ENCODE results near the gene NEUROD2.
A peak's percentile ranks its signal among the peaks of the same experiment; 100 is the strongest.

Gene NEUROD2

DNA sequence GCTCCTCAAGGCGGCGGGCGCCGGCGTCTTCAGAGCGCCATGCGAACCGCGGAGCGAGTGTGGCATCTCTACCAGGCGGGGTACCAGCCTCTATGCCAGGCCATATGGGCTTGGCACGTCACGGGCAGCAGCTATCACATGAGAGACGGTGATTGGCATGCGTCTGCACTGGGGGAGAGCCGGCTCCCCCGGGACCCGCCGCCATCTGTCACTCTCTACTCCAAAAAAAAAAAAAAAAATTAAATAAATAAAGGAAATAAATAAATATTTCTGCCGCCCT lies at the start of gene NEUROD2:
TSS of gene NEUROD2 (minus strand) at position 70 of the 280 bp plus-strand sequence. CDS start 1,321 bp downstream, outside the sequence.
- TF ChIP-seq, protein P1, sequence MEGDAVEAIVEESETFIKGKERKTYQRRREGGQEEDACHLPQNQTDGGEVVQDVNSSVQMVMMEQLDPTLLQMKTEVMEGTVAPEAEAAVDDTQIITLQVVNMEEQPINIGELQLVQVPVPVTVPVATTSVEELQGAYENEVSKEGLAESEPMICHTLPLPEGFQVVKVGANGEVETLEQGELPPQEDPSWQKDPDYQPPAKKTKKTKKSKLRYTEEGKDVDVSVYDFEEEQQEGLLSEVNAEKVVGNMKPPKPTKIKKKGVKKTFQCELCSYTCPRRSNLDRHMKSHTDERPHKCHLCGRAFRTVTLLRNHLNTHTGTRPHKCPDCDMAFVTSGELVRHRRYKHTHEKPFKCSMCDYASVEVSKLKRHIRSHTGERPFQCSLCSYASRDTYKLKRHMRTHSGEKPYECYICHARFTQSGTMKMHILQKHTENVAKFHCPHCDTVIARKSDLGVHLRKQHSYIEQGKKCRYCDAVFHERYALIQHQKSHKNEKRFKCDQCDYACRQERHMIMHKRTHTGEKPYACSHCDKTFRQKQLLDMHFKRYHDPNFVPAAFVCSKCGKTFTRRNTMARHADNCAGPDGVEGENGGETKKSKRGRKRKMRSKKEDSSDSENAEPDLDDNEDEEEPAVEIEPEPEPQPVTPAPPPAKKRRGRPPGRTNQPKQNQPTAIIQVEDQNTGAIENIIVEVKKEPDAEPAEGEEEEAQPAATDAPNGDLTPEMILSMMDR (IDR thresholded peaks at IDR 0.05; ENCODE audit: low read depth, low read length), result no peak
- Histone ChIP-seq H3K9me3 (ENCODE audit: severe bottlenecking) (no peaks in the 10 kb centered on the region), H3K4me3 (ENCODE audit: low read depth, low read length) (no peak within 1 kb of the TSS), H3K36me3 (no peaks in the 10 kb centered on the region), H3K27me3 (ENCODE audit: insufficient read depth, low read depth, severe bottlenecking) (peaks cover 89% of the 10 kb centered on the region), H3K27ac (no peak within 1 kb of the TSS)
- DNase-seq, result no peak

- no peak for DNase-seq
- TF ChIP-seq, protein P1 (IDR thresholded peaks at IDR 0.05; ENCODE audit: low read depth, low read length), result no peak
- no peaks in the 10 kb centered on the region for H3K9me3 ChIP-seq (ENCODE audit: severe bottlenecking)
- no peaks in the 10 kb centered on the region for H3K27me3 ChIP-seq (ENCODE audit: insufficient read depth, low read depth, severe bottlenecking)
- peaks cover 52% of the 10 kb centered on the region for H3K36me3 ChIP-seq
- H3K27ac ChIP-seq, result no peak overlapping the region
- no peak overlapping the region for H3K4me3 ChIP-seq (ENCODE audit: low read depth, low read length)
Observed at GRCh38 chr17:39655105-39655504, 47.4 kb upstream of the NEUROD2 start.

DNA sequence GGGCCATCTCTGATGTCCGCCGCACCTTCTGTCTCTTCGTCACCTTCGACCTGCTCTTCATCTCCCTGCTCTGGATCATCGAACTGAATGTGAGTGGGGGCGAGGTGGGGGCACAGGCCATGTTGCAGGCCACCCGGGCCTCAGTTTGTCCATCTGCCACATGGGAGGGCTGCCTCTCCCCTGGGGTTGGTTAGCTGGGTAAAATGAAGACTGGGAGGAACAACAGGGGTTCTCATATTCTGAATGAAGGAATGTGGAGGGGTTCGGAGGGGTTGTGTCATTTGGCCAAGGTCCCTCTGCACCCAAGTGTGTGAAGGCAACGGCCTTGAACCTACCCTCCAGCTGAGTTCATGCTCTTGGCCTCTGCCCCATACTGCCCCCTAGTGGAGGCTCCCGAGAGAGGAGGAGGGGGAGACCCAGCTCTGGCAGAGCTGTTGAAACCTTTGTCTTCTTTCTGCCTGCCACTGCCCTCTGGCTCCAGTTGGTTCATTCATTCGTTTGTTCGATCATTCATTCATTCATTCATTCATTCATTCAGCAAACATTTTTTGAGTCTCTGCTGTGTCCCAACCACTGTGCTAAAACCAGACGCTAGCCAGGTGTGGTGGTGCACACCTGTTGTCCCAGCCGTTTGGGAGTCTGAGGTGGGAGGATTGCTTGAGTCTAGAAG lies 46.1 kb upstream of the NEUROD2 start:
- no peak overlapping the region for H3K4me3 ChIP-seq (ENCODE audit: low read depth, low read length)
- peak overlapping the region; percentile 95 for H3K27ac ChIP-seq
- peak; percentile 93 for DNase-seq

GRCh38 chr17:39653316-39653661 lies 45.6 kb upstream of the NEUROD2 start:
- no peak for DNase-seq
- Histone ChIP-seq H3K4me3 (ENCODE audit: low read depth, low read length) (no peak overlapping the region), H3K36me3 (peaks cover 39% of the 10 kb centered on the region), H3K27ac (peak overlapping the region; percentile 95), H3K27me3 (ENCODE audit: insufficient read depth, low read depth, severe bottlenecking) (no peaks in the 10 kb centered on the region), H3K9me3 (ENCODE audit: severe bottlenecking) (no peaks in the 10 kb centered on the region)
- TF ChIP-seq, protein P1 (IDR thresholded peaks at IDR 0.05; ENCODE audit: low read depth, low read length), result no peak

More for the DNA sequence above, 46.1 kb upstream of the NEUROD2 start:
- Histone ChIP-seq H3K9me3 (ENCODE audit: severe bottlenecking) (no peaks in the 10 kb centered on the region), H3K36me3 (peaks cover 41% of the 10 kb centered on the region), H3K27me3 (ENCODE audit: insufficient read depth, low read depth, severe bottlenecking) (no peaks in the 10 kb centered on the region)
- TF ChIP-seq, protein P1 (IDR thresholded peaks at IDR 0.05; ENCODE audit: low read depth, low read length), result peak; percentile 99

GRCh38 chr17:39652587-39653315 lies 45.0 kb upstream of the NEUROD2 start:
- H3K36me3 ChIP-seq, result peaks cover 37% of the 10 kb centered on the region
- peak overlapping the region; percentile 95 for H3K27ac ChIP-seq
- H3K4me3 ChIP-seq (ENCODE audit: low read depth, low read length), result no peak overlapping the region
- H3K9me3 ChIP-seq (ENCODE audit: severe bottlenecking), result no peaks in the 10 kb centered on the region
- no peaks in the 10 kb centered on the region for H3K27me3 ChIP-seq (ENCODE audit: insufficient read depth, low read depth, severe bottlenecking)
- TF ChIP-seq, protein P1 (IDR thresholded peaks at IDR 0.05; ENCODE audit: low read depth, low read length), result peak; percentile 9; the same call in 1 of the 2 replicates
- peak; percentile 87 for DNase-seq
